D721Med (cell line): ENCODE measurements around the gene ECI2.

ENCODE experiments used
- DNase-seq: peaks from one replicate; pipeline ENCODE4 v3.0.0; 2011; ENCODE audit warnings: low spot score; ENCODE audit not compliant: insufficient read length
- FAIRE-seq: peaks from 2 replicates; lab custom pipeline; 2011; peaks lifted over from hg19 to GRCh38; lab: Jason Lieb, UNC
- TF ChIP-seq, protein P1 (sequence below): IDR thresholded peaks from 2 replicates; pipeline ENCODE4 v1.5.1; 2012; ENCODE audit warnings: mild to moderate bottlenecking, control low read depth; ENCODE audit not compliant: insufficient read depth; ENCODE audit errors: missing control alignments

The ECI2 gene

GRCh38 chr6:4145083-4145482, 9.7 kb upstream of the ECI2 start:
- TF ChIP-seq, protein P1, sequence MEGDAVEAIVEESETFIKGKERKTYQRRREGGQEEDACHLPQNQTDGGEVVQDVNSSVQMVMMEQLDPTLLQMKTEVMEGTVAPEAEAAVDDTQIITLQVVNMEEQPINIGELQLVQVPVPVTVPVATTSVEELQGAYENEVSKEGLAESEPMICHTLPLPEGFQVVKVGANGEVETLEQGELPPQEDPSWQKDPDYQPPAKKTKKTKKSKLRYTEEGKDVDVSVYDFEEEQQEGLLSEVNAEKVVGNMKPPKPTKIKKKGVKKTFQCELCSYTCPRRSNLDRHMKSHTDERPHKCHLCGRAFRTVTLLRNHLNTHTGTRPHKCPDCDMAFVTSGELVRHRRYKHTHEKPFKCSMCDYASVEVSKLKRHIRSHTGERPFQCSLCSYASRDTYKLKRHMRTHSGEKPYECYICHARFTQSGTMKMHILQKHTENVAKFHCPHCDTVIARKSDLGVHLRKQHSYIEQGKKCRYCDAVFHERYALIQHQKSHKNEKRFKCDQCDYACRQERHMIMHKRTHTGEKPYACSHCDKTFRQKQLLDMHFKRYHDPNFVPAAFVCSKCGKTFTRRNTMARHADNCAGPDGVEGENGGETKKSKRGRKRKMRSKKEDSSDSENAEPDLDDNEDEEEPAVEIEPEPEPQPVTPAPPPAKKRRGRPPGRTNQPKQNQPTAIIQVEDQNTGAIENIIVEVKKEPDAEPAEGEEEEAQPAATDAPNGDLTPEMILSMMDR, result no peak
- DNase-seq (no peak), FAIRE-seq (no peak)

- TF ChIP-seq, protein P1, result no peak
- no peak for FAIRE-seq
Observed at GRCh38 chr6:4139272-4139671, 3.9 kb upstream of the ECI2 start.

DNA sequence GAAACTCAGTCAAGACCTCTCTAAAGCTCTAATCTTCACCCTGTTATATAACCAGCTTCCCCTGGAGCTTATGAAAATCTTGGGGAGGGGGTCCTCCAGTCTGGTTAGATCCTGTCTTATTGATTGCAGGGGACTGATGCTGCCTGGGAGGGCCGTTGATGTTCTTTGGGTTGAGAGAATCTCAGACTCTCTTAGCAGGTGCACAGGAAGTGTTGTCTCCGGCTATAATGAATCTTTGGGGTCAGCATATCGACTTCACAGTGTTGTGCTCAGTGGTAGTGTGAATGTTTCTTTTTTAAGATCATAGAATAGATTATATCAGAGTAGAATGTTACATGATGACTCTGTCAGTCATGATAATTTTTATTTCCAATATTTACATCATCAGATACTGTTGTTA, 2.8 kb upstream of the ECI2 start:
- no peak for FAIRE-seq
- DNase-seq, result no peak

More at GRCh38 chr6:4139272-4139671, 3.9 kb upstream of the ECI2 start:
- no peak for DNase-seq

GRCh38 chr6:4136354-4136831, 1.0 kb upstream of the ECI2 start:
- no peak for DNase-seq
- FAIRE-seq, result no peak
- TF ChIP-seq, protein P1, result no peak

More for the DNA sequence above, 2.8 kb upstream of the ECI2 start:
- TF ChIP-seq, protein P1, result no peak

GRCh38 chr6:4135665-4136353, 434 bp upstream of the ECI2 start:
- TF ChIP-seq, protein P1, result no peak
- FAIRE-seq, result no peak
- peak; percentile 83 for DNase-seq

DNA sequence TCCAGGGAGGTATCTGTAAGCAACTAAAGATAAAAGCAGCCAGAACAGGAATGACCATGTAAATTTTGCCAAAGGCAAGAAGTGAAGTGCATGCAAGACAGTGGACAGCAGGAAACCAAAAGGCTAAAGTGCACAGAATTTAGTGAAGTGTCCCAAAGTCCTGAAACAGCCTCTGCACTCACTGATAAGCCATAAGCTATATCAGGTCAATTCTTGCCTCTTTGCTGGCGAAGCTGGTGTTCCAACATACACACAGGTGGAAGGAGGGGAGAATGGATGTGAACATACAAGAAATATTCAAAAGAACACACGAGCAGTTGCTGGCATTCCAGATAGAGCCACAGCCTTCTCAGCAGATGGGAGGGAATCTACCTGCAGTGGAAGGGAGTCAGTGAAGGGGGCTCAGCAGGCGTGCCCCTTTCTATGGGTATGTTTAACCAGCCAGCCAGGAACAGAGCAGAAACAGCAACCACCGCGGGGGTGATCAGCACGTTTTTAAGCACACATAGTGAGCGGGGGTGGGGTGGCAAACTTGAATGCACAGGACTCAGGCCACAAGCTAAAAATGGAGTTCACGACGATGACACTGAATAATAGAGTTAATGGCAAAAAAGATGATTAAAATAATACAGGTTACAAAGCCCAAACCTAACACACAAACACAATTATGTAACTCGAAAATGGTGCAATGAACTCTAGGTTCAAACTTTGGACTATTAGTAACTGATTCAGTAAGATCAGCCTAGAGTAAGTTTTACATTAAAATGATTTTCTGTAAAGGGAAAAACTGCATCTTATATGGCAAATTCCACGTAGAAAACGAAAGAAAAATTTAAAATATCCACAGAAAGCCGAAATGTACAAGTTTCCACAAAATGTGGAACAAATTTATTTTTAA, 1.2 kb downstream of the ECI2 start:
- FAIRE-seq (no peak), DNase-seq (no peak)
- TF ChIP-seq, protein P1, result no peak
